CD14-positive monocyte (primary cell): ENCODE data around the gene PCBP3. TPM values are rescaled to one million over a fixed set of nuclear protein-coding genes. Genes with fewer than 3 reads are reported as not detected.

Experiments
- DNase-seq, 3 donors: peaks; one replicate each; pipeline ENCODE4 v3.0.0-alpha.2; 2011 to 2022
- H2AFZ ChIP-seq: 2 replicates; pipeline ENCODE4 v1.6.0; 2012; ENCODE audit warnings: mild to moderate bottlenecking, low read depth, low read length, inconsistent platforms; ENCODE audit not compliant: insufficient read depth, poor library complexity, severe bottlenecking
- H3K27ac ChIP-seq, 2 donors: 1 replicate in 1 of 2; 2 replicates in 1 of 2; pipeline ENCODE4 v1.5.1; 2012 to 2013; ENCODE audit warnings: low read length in 2 of 2, control low read depth in 1 of 2, inconsistent platforms in 1 of 2, low read depth in 1 of 2, mild to moderate bottlenecking in 1 of 2
- H3K27me3 ChIP-seq, 2 donors: one replicate each; pipeline versions ENCODE4 v1.6.0 to v1.6.1; 2011 to 2013; ENCODE audit warnings: low read length in 2 of 2; ENCODE audit not compliant: control insufficient read depth in 2 of 2, insufficient read depth in 2 of 2
- H3K36me3 ChIP-seq, 2 donors: replicated peaks in 1 of 2; 1 replicate in 1 of 2; 2 replicates in 1 of 2; pipeline versions ENCODE4 v1.5.1 to v1.6.1; 2012 to 2013; ENCODE audit warnings: low read length in 2 of 2, control low read depth in 1 of 2, inconsistent platforms in 1 of 2, mild to moderate bottlenecking in 1 of 2; ENCODE audit not compliant: insufficient read depth in 2 of 2, control insufficient read depth in 1 of 2
- H3K4me1 ChIP-seq, 2 donors: 1 replicate in 1 of 2; 2 replicates in 1 of 2; pipeline versions ENCODE4 v1.5.1 to v1.6.1; 2012 to 2013; ENCODE audit warnings: low read length in 2 of 2, control low read depth in 1 of 2, inconsistent platforms in 1 of 2, mild to moderate bottlenecking in 1 of 2, moderate library complexity in 1 of 2; ENCODE audit not compliant: insufficient read depth in 2 of 2, control insufficient read depth in 1 of 2
- H3K4me2 ChIP-seq: replicated peaks from 2 replicates; pipeline ENCODE3; 2012; ENCODE audit warnings: low read length, moderate library complexity, mild to moderate bottlenecking; ENCODE audit not compliant: poor library complexity, severe bottlenecking; ENCODE audit errors: extremely low read depth
- H3K4me3 ChIP-seq, 3 experiments: fragments of 200-600 bp in 1 of 3; sonication (generic) in 1 of 3; replicated peaks in 1 of 3; 1 replicate in 2 of 3; 2 replicates in 1 of 3; pipeline ENCODE4 v1.5.1; 2011 to 2013; ENCODE audit warnings: low read length in 3 of 3, mild to moderate bottlenecking in 3 of 3, control low read depth in 2 of 3, low read depth in 2 of 3, inconsistent platforms in 1 of 3, moderate library complexity in 1 of 3
- H3K79me2 ChIP-seq: 2 replicates; pipeline ENCODE4 v1.6.0; 2012; ENCODE audit warnings: mild to moderate bottlenecking, control low read depth, inconsistent platforms, low read length, moderate library complexity; ENCODE audit not compliant: insufficient read depth
- H3K9ac ChIP-seq: 2 replicates; pipeline ENCODE4 v1.6.0; 2017; ENCODE audit warnings: low read length, mild to moderate bottlenecking; ENCODE audit not compliant: insufficient read depth, poor library complexity, severe bottlenecking
- H3K9me3 ChIP-seq, 2 donors: replicated peaks in 1 of 2; 1 replicate in 1 of 2; 2 replicates in 1 of 2; pipeline versions ENCODE4 v1.5.1 to v1.6.1; 2012 to 2013; ENCODE audit warnings: low read length in 2 of 2, control low read depth in 1 of 2; ENCODE audit not compliant: control insufficient read depth in 1 of 2, insufficient read depth in 1 of 2
- H4K20me1 ChIP-seq: 2 replicates; pipeline ENCODE4 v1.6.0; 2012; ENCODE audit warnings: mild to moderate bottlenecking, low read length, control low read depth, moderate library complexity; ENCODE audit not compliant: insufficient read depth
- H3K27ac Mint-ChIP-seq, 7 donors: one replicate each; pipeline ENCODE4 v1.8.0; 2020; ENCODE audit warnings: mild to moderate bottlenecking in 7 of 7, mixed read lengths in 7 of 7, moderate library complexity in 6 of 7, inconsistent platforms in 2 of 7
- H3K27me3 Mint-ChIP-seq, 3 donors: one replicate each; pipeline ENCODE4 v1.8.0; 2021 to 2022; ENCODE audit warnings: low read depth in 3 of 3, mild to moderate bottlenecking in 3 of 3, mixed read lengths in 3 of 3, moderate library complexity in 3 of 3, inconsistent platforms in 1 of 3
- H3K36me3 Mint-ChIP-seq, 2 donors: one replicate each; pipeline ENCODE4 v1.8.0; 2020; ENCODE audit warnings: mixed read lengths in 2 of 2, inconsistent platforms in 1 of 2, mild to moderate bottlenecking in 1 of 2
- H3K4me1 Mint-ChIP-seq: one replicate; pipeline ENCODE4 v1.8.0; 2020; ENCODE audit warnings: mild to moderate bottlenecking, mixed read lengths
- H3K4me3 Mint-ChIP-seq, 2 donors: one replicate each; pipeline ENCODE4 v1.8.0; 2020; ENCODE audit warnings: mild to moderate bottlenecking in 2 of 2, mixed read lengths in 2 of 2, moderate library complexity in 1 of 2
- H3K9me3 Mint-ChIP-seq, 7 donors: one replicate each; pipeline ENCODE4 v1.8.0; 2020 to 2022; ENCODE audit warnings: mixed read lengths in 7 of 7, mild to moderate bottlenecking in 6 of 7, moderate library complexity in 6 of 7, inconsistent platforms in 2 of 7
- CTCF ChIP-seq: fragments of 200-600 bp; IDR thresholded peaks from one replicate; pipeline ENCODE4 v1.8.0; 2022; ENCODE audit warnings: antibody characterized with exemption, mild to moderate bottlenecking
- WGBS: methylation state at CpG from one replicate; pipeline ENCODE4 v1.1.5; 2013; ENCODE audit warnings: missing lambda C conversion rate; ENCODE audit not compliant: insufficient coverage; 5-methylcytosine and 5-hydroxymethylcytosine counted together
- intact Hi-C, 2 donors: fragments of 100-400 bp; cut with micrococcal nuclease; formaldehyde crosslinking; loops; one replicate each; pipeline versions ENCODE4 v1.15.0 to v1.15.1; 2023
- polyA plus RNA-seq, 3 donors: library from polyadenylated mRNA; depleted of rRNA in 1 of 3; unstranded in 2 of 3; stranded (reverse) in 1 of 3; fragments of 300-500 nt in 2 of 3; fragments of >200 nt in 1 of 3; fragmentation: Illumina TruSeq in 2 of 3; gene quantifications; 1 replicate in 2 of 3; 2 replicates in 1 of 3; pipeline ENCODE4 v1.2.3, GENCODE V29; 2012 to 2021

Gene PCBP3
- polyA plus RNA-seq, 3 donors: 0.34 to 0.49 TPM; not detected in 1

GRCh38 chr21:45594721-45595489 is 48.6 kb upstream of the PCBP3 start:
- Histone ChIP-seq H4K20me1 (no peaks in the 10 kb centered on the region), H3K27me3 (peaks cover 0 to 9% of the 10 kb centered on the region in 2 donors), H3K9me3 (peaks cover 0 to 5% of the 10 kb centered on the region in 2 donors), H3K4me1 (peaks cover 5 to 9% of the 10 kb centered on the region in 2 donors), H3K4me2 (no peak overlapping the region), H2AFZ (no peak overlapping the region), H3K4me3 (no peak overlapping the region), H3K79me2 (no peaks in the 10 kb centered on the region), H3K27ac (no peak overlapping the region), H3K36me3 (no peaks in the 10 kb centered on the region), H3K9ac (no peak overlapping the region)
- Mint-ChIP-seq H3K36me3 (no peaks in the 10 kb centered on the region), H3K9me3 (peaks cover 0 to 9% (median 6%) of the 10 kb centered on the region in 7 donors), H3K27me3 (peaks cover 5 to 17% (median 9%) of the 10 kb centered on the region in 3 donors), H3K4me1 (peaks cover 16% of the 10 kb centered on the region), H3K4me3 (no peak overlapping the region), H3K27ac (no peak overlapping the region)
- 85% methylated on average over 9 of the region's 17 CpGs for WGBS
- intact Hi-C loops: loop anchor here (5.0 kb wide), 3 partner anchors 38 to 118 kb away; partner anchors contain the start of gene PCBP3 (in 1 of the 2)
- DNase-seq: no peak
- no peak for TF ChIP-seq CTCF

- Mint-ChIP-seq H3K27me3 (peaks cover 7 to 13% (median 7%) of the 10 kb centered on the region in 3 donors), H3K36me3 (no peaks in the 10 kb centered on the region), H3K9me3 (peaks cover 0 to 14% (median 10%) of the 10 kb centered on the region in 7 donors), H3K27ac (no peak overlapping the region), H3K4me1 (peaks cover 15% of the 10 kb centered on the region), H3K4me3 (no peak overlapping the region)
- no peaks in the 10 kb centered on the region for H3K36me3 ChIP-seq
- H3K9me3 ChIP-seq: peaks cover 0 to 5% of the 10 kb centered on the region in 2 donors
- intact Hi-C loops: loop anchor here (5.0 kb wide), 1 partner anchor 118 kb away; no protein-coding TSS in a partner anchor
- no peak overlapping the region for H3K9ac ChIP-seq
- DNase-seq: no peak
- TF ChIP-seq CTCF: no peak
- H3K27me3 ChIP-seq: peaks cover 0 to 7% of the 10 kb centered on the region in 2 donors
- no peaks in the 10 kb centered on the region for H4K20me1 ChIP-seq
- no peak overlapping the region for H3K4me3 ChIP-seq
- H3K4me2 ChIP-seq: no peak overlapping the region
- H3K79me2 ChIP-seq: no peaks in the 10 kb centered on the region
- 89% methylated on average over 13 of the region's 16 CpGs for WGBS
- no peak overlapping the region for H3K27ac ChIP-seq
- no peak overlapping the region for H2AFZ ChIP-seq
- H3K4me1 ChIP-seq: peaks cover 0 to 4% of the 10 kb centered on the region in 2 donors
Observed at GRCh38 chr21:45595574-45596295, 47.8 kb upstream of the PCBP3 start.
